ENCODE measurements around the gene RGS13.

DNA sequence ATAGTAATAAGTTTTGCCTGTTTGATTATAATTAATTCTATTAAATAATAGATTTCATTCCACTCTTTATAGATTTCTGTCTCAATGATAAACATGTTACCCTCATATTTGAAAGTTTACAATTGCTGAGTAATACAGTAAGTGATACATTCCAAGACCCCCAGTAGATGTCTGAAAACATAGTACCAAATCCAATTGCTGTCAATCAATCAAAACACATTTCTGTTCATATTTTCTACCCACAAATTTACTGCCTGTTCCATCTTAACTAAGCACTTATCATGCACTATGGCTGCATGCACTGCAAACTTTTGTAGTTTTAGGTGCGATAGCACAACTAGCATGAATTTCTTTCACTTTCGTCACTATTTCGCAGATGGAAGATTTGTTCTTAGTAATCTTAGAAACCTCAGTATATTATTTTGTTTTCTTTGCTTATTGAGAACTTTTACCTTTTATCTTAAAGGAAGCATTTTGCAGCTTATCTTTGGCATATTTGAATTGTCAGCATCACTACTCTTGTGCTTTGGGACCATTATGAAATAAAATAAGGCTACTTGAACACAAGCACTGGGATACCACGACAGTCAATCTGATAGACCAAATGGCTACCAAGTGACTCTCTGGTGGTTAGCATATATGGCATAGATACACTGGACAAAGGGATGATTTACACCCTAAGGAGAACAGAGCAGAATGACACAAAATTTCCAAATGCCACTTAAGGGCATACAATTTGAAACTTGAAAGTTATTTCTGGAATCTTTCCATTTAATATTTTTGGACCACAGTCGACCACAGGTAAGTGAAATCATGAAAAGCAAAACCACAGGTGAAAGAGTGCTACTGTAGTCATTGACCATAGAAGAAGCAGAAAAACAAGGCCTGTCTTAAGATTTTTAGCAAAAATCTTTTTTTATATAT is 67.6 kb downstream of the RGS13 start:
- TF ChIP-seq, protein P1, sequence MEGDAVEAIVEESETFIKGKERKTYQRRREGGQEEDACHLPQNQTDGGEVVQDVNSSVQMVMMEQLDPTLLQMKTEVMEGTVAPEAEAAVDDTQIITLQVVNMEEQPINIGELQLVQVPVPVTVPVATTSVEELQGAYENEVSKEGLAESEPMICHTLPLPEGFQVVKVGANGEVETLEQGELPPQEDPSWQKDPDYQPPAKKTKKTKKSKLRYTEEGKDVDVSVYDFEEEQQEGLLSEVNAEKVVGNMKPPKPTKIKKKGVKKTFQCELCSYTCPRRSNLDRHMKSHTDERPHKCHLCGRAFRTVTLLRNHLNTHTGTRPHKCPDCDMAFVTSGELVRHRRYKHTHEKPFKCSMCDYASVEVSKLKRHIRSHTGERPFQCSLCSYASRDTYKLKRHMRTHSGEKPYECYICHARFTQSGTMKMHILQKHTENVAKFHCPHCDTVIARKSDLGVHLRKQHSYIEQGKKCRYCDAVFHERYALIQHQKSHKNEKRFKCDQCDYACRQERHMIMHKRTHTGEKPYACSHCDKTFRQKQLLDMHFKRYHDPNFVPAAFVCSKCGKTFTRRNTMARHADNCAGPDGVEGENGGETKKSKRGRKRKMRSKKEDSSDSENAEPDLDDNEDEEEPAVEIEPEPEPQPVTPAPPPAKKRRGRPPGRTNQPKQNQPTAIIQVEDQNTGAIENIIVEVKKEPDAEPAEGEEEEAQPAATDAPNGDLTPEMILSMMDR (IDR thresholded peaks at IDR 0.05; ENCODE audit: insufficient read depth, low read depth, low read length), result no peak
- TF ChIP-seq EZH2 (IDR thresholded peaks at IDR 0.05; ENCODE audit: insufficient read depth, low read length), result no peak

Measured in astrocyte (in vitro differentiated cells and primary cell).